Lower leg skin (tissue), 3 donors: Measurements from ENCODE around the gene VWA8.

Experiments
- POLR2A ChIP-seq, 2 donors: fragments of 450-650 bp; IDR thresholded peaks; one replicate each; pipeline ENCODE4 v1.6.1; 2016 to 2017; ENCODE audit warnings: antibody characterized with exemption in 2 of 2, mild to moderate bottlenecking in 1 of 2, moderate library complexity in 1 of 2
- TF ChIP-seq, protein P1 (sequence below), 3 donors: fragments of 450-650 bp; IDR thresholded peaks; one replicate each; pipeline ENCODE4 v1.5.1; 2016; ENCODE audit warnings: antibody characterized with exemption in 3 of 3, mild to moderate bottlenecking in 3 of 3, moderate library complexity in 2 of 3

DNA sequence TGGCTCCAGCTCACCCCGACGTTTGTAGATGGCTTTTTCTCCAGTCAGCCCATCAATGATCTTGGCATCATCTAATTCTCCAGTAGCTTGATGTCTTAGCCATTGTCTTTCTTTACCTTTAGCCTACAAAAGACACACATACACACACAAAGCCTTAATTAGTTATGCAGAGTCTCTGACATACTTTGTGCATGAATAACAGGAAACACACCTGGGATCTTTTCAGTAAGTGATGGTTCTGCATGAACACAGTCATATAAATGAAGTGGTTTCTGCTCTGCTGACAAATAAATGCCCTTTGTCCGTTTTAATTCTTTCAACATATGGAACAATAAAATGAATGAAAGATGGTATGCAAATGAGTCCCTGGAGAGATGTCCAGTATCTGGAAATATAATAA is 370.3 kb downstream of the VWA8 start:
- TF ChIP-seq, protein P1, sequence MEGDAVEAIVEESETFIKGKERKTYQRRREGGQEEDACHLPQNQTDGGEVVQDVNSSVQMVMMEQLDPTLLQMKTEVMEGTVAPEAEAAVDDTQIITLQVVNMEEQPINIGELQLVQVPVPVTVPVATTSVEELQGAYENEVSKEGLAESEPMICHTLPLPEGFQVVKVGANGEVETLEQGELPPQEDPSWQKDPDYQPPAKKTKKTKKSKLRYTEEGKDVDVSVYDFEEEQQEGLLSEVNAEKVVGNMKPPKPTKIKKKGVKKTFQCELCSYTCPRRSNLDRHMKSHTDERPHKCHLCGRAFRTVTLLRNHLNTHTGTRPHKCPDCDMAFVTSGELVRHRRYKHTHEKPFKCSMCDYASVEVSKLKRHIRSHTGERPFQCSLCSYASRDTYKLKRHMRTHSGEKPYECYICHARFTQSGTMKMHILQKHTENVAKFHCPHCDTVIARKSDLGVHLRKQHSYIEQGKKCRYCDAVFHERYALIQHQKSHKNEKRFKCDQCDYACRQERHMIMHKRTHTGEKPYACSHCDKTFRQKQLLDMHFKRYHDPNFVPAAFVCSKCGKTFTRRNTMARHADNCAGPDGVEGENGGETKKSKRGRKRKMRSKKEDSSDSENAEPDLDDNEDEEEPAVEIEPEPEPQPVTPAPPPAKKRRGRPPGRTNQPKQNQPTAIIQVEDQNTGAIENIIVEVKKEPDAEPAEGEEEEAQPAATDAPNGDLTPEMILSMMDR (IDR thresholded peaks at IDR 0.05), result no peak
- no peak for TF ChIP-seq POLR2A (IDR thresholded peaks at IDR 0.05)
